Chondrocyte (in vitro differentiated cells): ENCODE results near the gene HSD17B12. TPM values are rescaled to one million over a fixed set of nuclear protein-coding genes. Genes with fewer than 3 reads are reported as not detected.
"Not testable (repeated sequence)": the region's sequence is repeated elsewhere in the genome, so short reads cannot be mapped to it uniquely, and the experiment has no call there.

Experiments
- DNase-seq: peaks from one replicate; pipeline ENCODE4 v3.0.0; 2021; ENCODE audit warnings: mixed read lengths, low spot score
- H3K27ac Mint-ChIP-seq: one replicate; pipeline ENCODE4 v1.8.0; 2021; ENCODE audit warnings: mild to moderate bottlenecking, moderate library complexity, mixed read lengths; ENCODE audit not compliant: unreplicated experiment
- H3K27me3 Mint-ChIP-seq: 2 replicates; pipeline ENCODE4 v1.8.0; 2021; ENCODE audit warnings: low read depth, mixed read lengths
- H3K36me3 Mint-ChIP-seq: 2 replicates; pipeline ENCODE4 v1.8.0; 2021; ENCODE audit warnings: low read depth, mixed read lengths
- H3K4me1 Mint-ChIP-seq: 2 replicates; pipeline ENCODE4 v1.8.0; 2021; ENCODE audit warnings: low read depth, mild to moderate bottlenecking, mixed read lengths
- H3K4me3 Mint-ChIP-seq: one replicate; pipeline ENCODE4 v1.8.0; 2021; ENCODE audit warnings: mild to moderate bottlenecking, moderate library complexity, mixed read lengths; ENCODE audit not compliant: unreplicated experiment
- H3K9me3 Mint-ChIP-seq: 2 replicates; pipeline ENCODE4 v1.8.0; 2021; ENCODE audit warnings: low read depth, mixed read lengths
- total RNA-seq: library from RNA; stranded (reverse); gene quantifications from 3 replicates; pipeline ENCODE4 v1.2.1, GENCODE V29; 2021
- TF ChIP-seq, protein P1 (sequence below): fragments of 200-600 bp; sonication (generic); IDR thresholded peaks from 2 replicates; pipeline ENCODE4 v1.5.0; 2021; ENCODE audit warnings: antibody characterized with exemption, mild to moderate bottlenecking, moderate library complexity

Gene HSD17B12
- total RNA-seq, 1 donor from 2014 or later = 89.3 TPM

- TF ChIP-seq, protein P1, sequence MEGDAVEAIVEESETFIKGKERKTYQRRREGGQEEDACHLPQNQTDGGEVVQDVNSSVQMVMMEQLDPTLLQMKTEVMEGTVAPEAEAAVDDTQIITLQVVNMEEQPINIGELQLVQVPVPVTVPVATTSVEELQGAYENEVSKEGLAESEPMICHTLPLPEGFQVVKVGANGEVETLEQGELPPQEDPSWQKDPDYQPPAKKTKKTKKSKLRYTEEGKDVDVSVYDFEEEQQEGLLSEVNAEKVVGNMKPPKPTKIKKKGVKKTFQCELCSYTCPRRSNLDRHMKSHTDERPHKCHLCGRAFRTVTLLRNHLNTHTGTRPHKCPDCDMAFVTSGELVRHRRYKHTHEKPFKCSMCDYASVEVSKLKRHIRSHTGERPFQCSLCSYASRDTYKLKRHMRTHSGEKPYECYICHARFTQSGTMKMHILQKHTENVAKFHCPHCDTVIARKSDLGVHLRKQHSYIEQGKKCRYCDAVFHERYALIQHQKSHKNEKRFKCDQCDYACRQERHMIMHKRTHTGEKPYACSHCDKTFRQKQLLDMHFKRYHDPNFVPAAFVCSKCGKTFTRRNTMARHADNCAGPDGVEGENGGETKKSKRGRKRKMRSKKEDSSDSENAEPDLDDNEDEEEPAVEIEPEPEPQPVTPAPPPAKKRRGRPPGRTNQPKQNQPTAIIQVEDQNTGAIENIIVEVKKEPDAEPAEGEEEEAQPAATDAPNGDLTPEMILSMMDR = no peak
- Mint-ChIP-seq H3K9me3 (peaks cover 5% of the 10 kb centered on the region), H3K27ac (no peak overlapping the region), H3K4me3 (no peak overlapping the region), H3K4me1 (peaks cover 6% of the 10 kb centered on the region), H3K36me3 (peaks cover 10% of the 10 kb centered on the region), H3K27me3 (no peaks in the 10 kb centered on the region)
- DNase-seq = no peak
These were observed 71.2 kb downstream of the HSD17B12 start for GRCh38 chr11:43751726-43752125.

DNA sequence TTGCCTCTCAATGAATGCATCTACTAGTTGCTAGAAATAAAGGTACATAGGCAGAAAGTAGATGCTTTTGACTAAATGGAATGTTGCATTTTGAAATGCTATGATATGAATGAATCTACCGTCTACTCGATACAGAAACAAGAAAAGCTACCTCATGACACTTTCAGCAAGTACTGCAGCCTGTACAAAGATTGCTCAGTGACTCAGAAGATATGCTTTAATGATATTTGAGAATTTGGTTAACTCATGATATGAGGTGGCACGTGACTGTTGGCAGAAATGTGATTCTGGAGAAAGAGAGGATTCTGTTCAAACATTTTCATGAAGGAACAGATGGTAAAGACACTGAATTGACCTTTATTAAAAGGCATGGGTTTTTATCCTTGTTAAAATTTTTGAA is 76.0 kb downstream of the HSD17B12 start:
- DNase-seq = no peak
- Mint-ChIP-seq H3K27me3 (no peaks in the 10 kb centered on the region), H3K27ac (peak overlapping the region; percentile 72), H3K9me3 (no peaks in the 10 kb centered on the region), H3K36me3 (peaks cover 10% of the 10 kb centered on the region), H3K4me3 (peak overlapping the region; percentile 1), H3K4me1 (peaks cover 9% of the 10 kb centered on the region)
- TF ChIP-seq, protein P1 = no peak

DNA sequence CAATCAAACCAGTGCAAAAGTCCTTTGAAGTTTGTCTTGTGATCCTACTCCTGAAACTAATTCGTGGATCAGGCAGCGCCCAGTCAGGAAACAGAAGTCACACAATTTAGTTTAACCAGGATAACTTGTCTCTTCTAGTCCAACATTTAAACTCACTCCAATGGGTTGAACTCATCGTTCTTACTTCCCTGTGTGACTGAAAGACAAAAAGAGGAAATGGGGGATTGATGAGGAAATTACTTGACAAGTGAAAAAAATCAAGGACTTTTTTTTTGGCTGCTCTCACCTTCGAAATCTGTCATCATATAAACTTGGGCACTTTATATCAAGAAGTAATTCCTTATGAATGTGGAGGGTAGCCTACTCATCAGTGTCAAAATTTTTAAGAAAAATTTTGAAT is 78.4 kb downstream of the HSD17B12 start:
- no peaks in the 10 kb centered on the region for H3K27me3 Mint-ChIP-seq
- DNase-seq = no peak
- no peak overlapping the region for H3K27ac Mint-ChIP-seq
- peaks cover 9% of the 10 kb centered on the region for H3K36me3 Mint-ChIP-seq
- TF ChIP-seq, protein P1 = no peak
- H3K4me3 Mint-ChIP-seq = no peak overlapping the region
- no peaks in the 10 kb centered on the region for H3K9me3 Mint-ChIP-seq
- peaks cover 9% of the 10 kb centered on the region for H3K4me1 Mint-ChIP-seq

GRCh38 chr11:43760902-43761301 is 80.4 kb downstream of the HSD17B12 start:
- Mint-ChIP-seq H3K27ac (no peak overlapping the region), H3K4me1 (peaks cover 9% of the 10 kb centered on the region), H3K9me3 (peaks cover 14% of the 10 kb centered on the region), H3K27me3 (no peaks in the 10 kb centered on the region), H3K4me3 (no peak overlapping the region), H3K36me3 (peaks cover 11% of the 10 kb centered on the region)
- DNase-seq = no peak
- TF ChIP-seq, protein P1 = no peak

DNA sequence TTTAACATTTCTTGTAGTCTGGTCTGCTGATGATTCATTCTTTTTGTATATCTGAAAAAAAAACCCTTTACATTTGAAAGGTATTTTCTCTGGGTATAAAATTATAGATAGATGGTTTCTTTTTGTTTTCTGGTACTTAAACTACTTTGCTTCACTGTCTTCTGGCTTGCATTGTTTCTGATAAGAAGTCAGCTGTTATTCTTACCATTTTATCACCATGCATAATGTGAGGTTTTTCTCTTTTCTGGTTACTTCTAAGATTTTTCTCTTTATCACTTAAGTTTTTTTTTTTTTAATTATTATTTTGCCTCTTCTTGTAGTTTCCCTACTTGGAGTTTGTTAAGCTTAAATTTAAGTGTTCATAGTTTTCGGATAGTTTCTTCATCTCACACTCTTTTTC is 84.7 kb downstream of the HSD17B12 start:
- peaks cover 10% of the 10 kb centered on the region for H3K36me3 Mint-ChIP-seq
- no peak overlapping the region for H3K27ac Mint-ChIP-seq
- TF ChIP-seq, protein P1 = no peak
- H3K27me3 Mint-ChIP-seq = no peaks in the 10 kb centered on the region
- no peak overlapping the region for H3K4me3 Mint-ChIP-seq
- H3K4me1 Mint-ChIP-seq = no peaks in the 10 kb centered on the region
- peaks cover 20% of the 10 kb centered on the region for H3K9me3 Mint-ChIP-seq
- DNase-seq = no peak

DNA sequence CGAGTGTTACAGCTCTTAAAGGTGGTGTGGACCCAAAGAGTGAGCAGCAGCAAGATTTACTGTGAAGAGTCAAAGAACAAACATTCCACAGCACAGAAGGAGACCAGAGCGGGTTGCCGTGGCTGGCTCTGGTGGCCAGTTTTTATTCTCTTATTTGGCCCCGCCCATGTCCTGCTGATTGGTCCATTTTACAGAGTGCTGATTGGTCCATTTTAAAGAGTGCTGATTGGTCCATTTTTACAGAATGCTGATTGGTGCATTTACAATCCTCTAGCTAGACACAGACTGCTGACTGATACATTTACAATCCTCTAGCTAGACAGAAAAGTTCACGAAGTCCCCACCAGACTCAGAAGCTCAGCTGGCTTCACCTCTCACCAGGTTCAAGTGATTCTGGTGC is 88.1 kb downstream of the HSD17B12 start:
- not testable (repeated sequence) for H3K4me3 Mint-ChIP-seq, H3K4me1 Mint-ChIP-seq, H3K27me3 Mint-ChIP-seq, H3K36me3 Mint-ChIP-seq, H3K27ac Mint-ChIP-seq, DNase-seq
- H3K9me3 Mint-ChIP-seq = peaks cover 20% of the 10 kb centered on the region
